ENCODE results near the gene TIMD4.

DNA sequence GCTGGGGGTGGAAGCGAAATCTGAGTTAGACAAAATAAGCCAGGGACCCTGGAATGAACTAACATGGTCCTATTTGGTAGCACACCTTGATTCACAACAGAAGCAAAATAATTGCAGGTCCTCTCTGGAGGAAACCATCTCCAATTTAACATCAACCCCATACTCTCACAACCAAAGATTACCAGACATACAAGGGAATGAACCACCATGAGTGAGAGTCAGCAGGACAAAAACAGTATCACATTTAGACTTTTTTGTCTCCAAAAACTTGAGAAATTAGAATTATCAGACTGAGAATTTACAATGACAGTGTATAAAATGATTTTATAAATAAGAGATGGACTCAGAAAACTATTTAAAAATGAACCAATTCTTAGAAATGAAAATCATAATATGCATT lies 91.8 kb downstream of the TIMD4 start:
- TF ChIP-seq CTCF (IDR thresholded peaks at IDR 0.05 in 2 of 3, conservative IDR thresholded peaks at IDR 0.05 in 1 of 3; ENCODE audit: insufficient read depth in 2 of 3, low read depth in 1 of 3, low read length in 3 of 3) = no peak
- no peak for TF ChIP-seq TAF1 (IDR thresholded peaks at IDR 0.05; ENCODE audit: control insufficient read depth, extremely low read depth, insufficient read depth, low read length, severe bottlenecking)
- TF ChIP-seq ZNF696 (CRISPR knock-in tag; conservative IDR thresholded peaks at IDR 0.05) = no peak
- TF ChIP-seq EP300 (IDR thresholded peaks at IDR 0.05; ENCODE audit: low read length) = no peak
- no peak for TF ChIP-seq ATF2 (CRISPR knock-in tag; IDR thresholded peaks at IDR 0.05)
- TF ChIP-seq NR4A1 (CRISPR knock-in tag; IDR thresholded peaks at IDR 0.05) = no peak
- no peak for TF ChIP-seq NR4A1 (tag; IDR thresholded peaks at IDR 0.05)
- TF ChIP-seq CBX5 (IDR thresholded peaks at IDR 0.05; ENCODE audit: borderline replicate concordance, low read depth) = no peak
- TF ChIP-seq POLR2AphosphoS5 (IDR thresholded peaks at IDR 0.05; ENCODE audit: control insufficient read depth, insufficient read depth, low read depth, low read length) = no peak
- TF ChIP-seq RAD21 (CRISPR knock-in tag; conservative IDR thresholded peaks at IDR 0.05 in 1 of 2, IDR thresholded peaks at IDR 0.05 in 1 of 2) = no peak
